HG03558 (cell line): ENCODE measurements around the gene CHCHD1.
A peak's percentile ranks its signal among the peaks of the same experiment; 100 is the strongest.
"Not testable (repeated sequence)": the region's sequence is repeated elsewhere in the genome, so short reads cannot be mapped to it uniquely, and the experiment has no call there.

Source experiments
- ATAC-seq: cut with Tn5 transposase; IDR thresholded peaks from one replicate; pipeline ENCODE4 v1.9.1; 2021; ENCODE audit warnings: moderate number of reproducible peaks; ENCODE audit not compliant: unreplicated experiment; ENCODE audit errors: extremely low read depth

The CHCHD1 gene

GRCh38 chr10:73765066-73765465, 16.8 kb upstream of the CHCHD1 start:
- ATAC-seq = no peak

- no peak for ATAC-seq
Observed at GRCh38 chr10:73768881-73769280, 13.0 kb upstream of the CHCHD1 start.

- no peak for ATAC-seq
Observed at GRCh38 chr10:73769396-73769795, 12.5 kb upstream of the CHCHD1 start.

GRCh38 chr10:73771722-73772280, 10.0 kb upstream of the CHCHD1 start:
- no peak for ATAC-seq

GRCh38 chr10:73772281-73773151, 9.3 kb upstream of the CHCHD1 start:
- no peak for ATAC-seq

- no peak for ATAC-seq
Observed at GRCh38 chr10:73773152-73773879, 8.5 kb upstream of the CHCHD1 start.

- ATAC-seq = no peak
Observed at GRCh38 chr10:73774637-73775036, 7.2 kb upstream of the CHCHD1 start.

- no peak for ATAC-seq
Observed at GRCh38 chr10:73779018-73779417, 2.8 kb upstream of the CHCHD1 start.

GRCh38 chr10:73779539-73780197, 2.2 kb upstream of the CHCHD1 start:
- ATAC-seq = no peak

- no peak for ATAC-seq
Observed at GRCh38 chr10:73780301-73780700, 1.5 kb upstream of the CHCHD1 start.

GRCh38 chr10:73780966-73781365, 882 bp upstream of the CHCHD1 start:
- no peak for ATAC-seq

- ATAC-seq = no peak
Observed at GRCh38 chr10:73781548-73781878, 335 bp upstream of the CHCHD1 start.

GRCh38 chr10:73782749-73783085, 869 bp downstream of the CHCHD1 start:
- ATAC-seq = no peak

- peak; percentile 58 for ATAC-seq
Observed at GRCh38 chr10:73785211-73785720, 3.4 kb downstream of the CHCHD1 start, which contains the start of gene ZSWIM8. Gene ZSWIM8 (plus strand): TSS chr10:73785606. CDS start chr10:73785879, 273 bp downstream.

GRCh38 chr10:73785721-73786511, 4.1 kb downstream of the CHCHD1 start:
- peak; percentile 4 for ATAC-seq

GRCh38 chr10:73786512-73786885, 4.7 kb downstream of the CHCHD1 start:
- ATAC-seq = no peak

GRCh38 chr10:73787031-73787800, 5.4 kb downstream of the CHCHD1 start:
- ATAC-seq = not testable (repeated sequence)

GRCh38 chr10:73788864-73789658, 7.2 kb downstream of the CHCHD1 start:
- no peak for ATAC-seq
